Measurements from ENCODE around the gene ZRANB1.

GRCh38 chr10:125015356-125015944, 73.5 kb downstream of the ZRANB1 start:
- TF ChIP-seq CTCF (IDR thresholded peaks at IDR 0.05), result no peak
- no peak for TF ChIP-seq POLR2A (IDR thresholded peaks at IDR 0.05)
- TF ChIP-seq POLR2AphosphoS5 (IDR thresholded peaks at IDR 0.05), result no peak

Data from prostate gland (tissue), 2 donors.